ENCODE measurements around the gene ABO.

DNA sequence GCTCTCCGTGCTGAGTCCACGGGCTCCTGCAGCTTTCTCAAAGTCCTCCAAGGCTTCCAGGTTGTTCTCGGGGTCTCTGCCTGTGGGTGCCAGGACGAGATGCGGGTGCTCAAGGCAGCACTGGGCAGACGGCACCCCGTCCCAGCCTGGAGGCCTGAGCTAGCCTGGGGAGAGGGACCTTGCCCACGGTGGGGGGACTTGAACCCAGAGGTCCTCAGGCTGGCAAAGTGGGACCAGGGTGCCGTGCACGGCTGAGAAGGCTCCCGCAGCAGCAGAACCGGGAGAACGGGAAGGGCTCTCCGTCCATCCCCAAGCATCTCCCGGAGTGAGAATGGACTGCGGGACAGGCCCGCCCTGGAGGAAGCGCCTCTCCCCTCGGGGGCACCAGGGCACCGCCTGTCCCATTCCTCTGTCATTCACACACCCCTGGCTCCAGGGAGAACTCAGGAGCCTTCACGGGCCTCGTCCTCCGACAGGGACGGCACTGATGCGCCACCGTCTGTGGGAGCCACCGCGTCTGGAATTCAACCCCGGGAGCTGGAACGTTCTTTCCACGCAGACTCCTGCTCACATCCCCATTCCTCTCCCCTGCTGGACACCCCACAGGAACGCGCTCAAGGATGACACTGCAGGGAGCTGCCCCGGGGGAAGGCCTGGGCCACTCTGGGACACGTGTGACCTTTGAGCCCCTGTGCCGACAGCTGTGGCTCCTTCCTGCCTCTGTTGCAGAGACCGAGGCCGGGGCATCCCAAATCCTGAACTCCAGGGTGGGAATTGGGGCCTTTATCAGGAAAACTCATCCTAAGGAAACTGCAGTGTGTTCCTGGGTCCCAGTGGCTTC lies 49.6 kb downstream of the ABO start:
- TF ChIP-seq, protein P1, sequence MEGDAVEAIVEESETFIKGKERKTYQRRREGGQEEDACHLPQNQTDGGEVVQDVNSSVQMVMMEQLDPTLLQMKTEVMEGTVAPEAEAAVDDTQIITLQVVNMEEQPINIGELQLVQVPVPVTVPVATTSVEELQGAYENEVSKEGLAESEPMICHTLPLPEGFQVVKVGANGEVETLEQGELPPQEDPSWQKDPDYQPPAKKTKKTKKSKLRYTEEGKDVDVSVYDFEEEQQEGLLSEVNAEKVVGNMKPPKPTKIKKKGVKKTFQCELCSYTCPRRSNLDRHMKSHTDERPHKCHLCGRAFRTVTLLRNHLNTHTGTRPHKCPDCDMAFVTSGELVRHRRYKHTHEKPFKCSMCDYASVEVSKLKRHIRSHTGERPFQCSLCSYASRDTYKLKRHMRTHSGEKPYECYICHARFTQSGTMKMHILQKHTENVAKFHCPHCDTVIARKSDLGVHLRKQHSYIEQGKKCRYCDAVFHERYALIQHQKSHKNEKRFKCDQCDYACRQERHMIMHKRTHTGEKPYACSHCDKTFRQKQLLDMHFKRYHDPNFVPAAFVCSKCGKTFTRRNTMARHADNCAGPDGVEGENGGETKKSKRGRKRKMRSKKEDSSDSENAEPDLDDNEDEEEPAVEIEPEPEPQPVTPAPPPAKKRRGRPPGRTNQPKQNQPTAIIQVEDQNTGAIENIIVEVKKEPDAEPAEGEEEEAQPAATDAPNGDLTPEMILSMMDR (IDR thresholded peaks at IDR 0.05) = no peak
- no peak for TF ChIP-seq POLR2A (IDR thresholded peaks at IDR 0.05)
